H9 (cell line): ENCODE data around the gene ABHD14A. TPM values are rescaled to one million over a fixed set of nuclear protein-coding genes. Genes with fewer than 3 reads are reported as not detected.

Source experiments
- DNase-seq: peaks from one replicate; pipeline ENCODE4 v3.0.0-alpha.2; 2017
- H2AFZ ChIP-seq: one replicate; pipeline ENCODE4 v1.6.1; 2013; ENCODE audit warnings: mild to moderate bottlenecking, low read length, control low read depth, moderate library complexity
- H2AK5ac ChIP-seq: 2 replicates; pipeline ENCODE4 v1.6.1; 2013; ENCODE audit warnings: low read length, control low read depth, mixed read lengths; ENCODE audit not compliant: insufficient read length
- H2BK120ac ChIP-seq: one replicate; pipeline ENCODE4 v1.6.1; 2013; ENCODE audit warnings: low read depth, mild to moderate bottlenecking, low read length, control low read depth, inconsistent platforms; ENCODE audit not compliant: poor library complexity, severe bottlenecking
- H2BK12ac ChIP-seq: 2 replicates; pipeline ENCODE4 v1.6.1; 2013; ENCODE audit warnings: low read length, control low read depth, mixed read lengths, low read depth; ENCODE audit not compliant: insufficient read length
- H2BK15ac ChIP-seq: 2 replicates; pipeline ENCODE4 v1.6.1; 2013; ENCODE audit warnings: low read depth, low read length, control low read depth
- H2BK20ac ChIP-seq: one replicate; pipeline ENCODE4 v1.6.1; 2013; ENCODE audit warnings: low read depth, mild to moderate bottlenecking, low read length, control low read depth, inconsistent platforms; ENCODE audit not compliant: poor library complexity, severe bottlenecking
- H2BK5ac ChIP-seq: 2 replicates; pipeline ENCODE4 v1.6.1; 2013; ENCODE audit warnings: low read length, control low read depth, mixed read lengths; ENCODE audit not compliant: insufficient read length
- H3K14ac ChIP-seq: 2 replicates; pipeline ENCODE4 v1.6.1; 2013; ENCODE audit warnings: low read length, control low read depth; ENCODE audit not compliant: insufficient read depth
- H3K18ac ChIP-seq: 2 replicates; pipeline ENCODE4 v1.6.1; 2013; ENCODE audit warnings: low read depth, mild to moderate bottlenecking, mixed read lengths, low read length, control low read depth; ENCODE audit not compliant: insufficient read length
- H3K23ac ChIP-seq: 2 replicates; pipeline ENCODE4 v1.6.1; 2013; ENCODE audit warnings: low read length, control low read depth, mixed read lengths, low read depth; ENCODE audit not compliant: insufficient read length
- H3K23me2 ChIP-seq: 2 replicates; pipeline ENCODE4 v1.6.1; 2013; ENCODE audit warnings: low read depth, mild to moderate bottlenecking, mixed read lengths, low read length, control low read depth; ENCODE audit not compliant: insufficient read length, poor library complexity, severe bottlenecking
- H3K27ac ChIP-seq: 2 replicates; pipeline ENCODE4 v1.5.1; 2013; ENCODE audit warnings: low read length, control low read depth, mixed read lengths, low read depth; ENCODE audit not compliant: insufficient read length
- H3K27me3 ChIP-seq: 2 replicates; pipeline ENCODE4 v1.6.1; 2013; ENCODE audit warnings: low read length, control low read depth, inconsistent platforms; ENCODE audit not compliant: insufficient read depth
- H3K4ac ChIP-seq: 2 replicates; pipeline ENCODE4 v1.6.1; 2013; ENCODE audit warnings: low read depth, mild to moderate bottlenecking, control low read depth, inconsistent platforms, low read length, moderate library complexity
- H3K4me1 ChIP-seq: 2 replicates; pipeline ENCODE4 v1.6.1; 2013; ENCODE audit warnings: low read length, control low read depth, inconsistent platforms; ENCODE audit not compliant: insufficient read depth
- H3K4me2 ChIP-seq: 2 replicates; pipeline ENCODE4 v1.6.1; 2013; ENCODE audit warnings: low read length, control low read depth, mixed read lengths; ENCODE audit not compliant: insufficient read length, insufficient read depth
- H3K56ac ChIP-seq: 2 replicates; pipeline ENCODE4 v1.6.1; 2013; ENCODE audit warnings: low read depth, mild to moderate bottlenecking, mixed read lengths, low read length, control low read depth; ENCODE audit not compliant: insufficient read length
- H3K79me1 ChIP-seq: 2 replicates; pipeline ENCODE4 v1.6.1; 2013; ENCODE audit warnings: low read depth, mild to moderate bottlenecking, moderate library complexity, low read length, control low read depth, inconsistent platforms; ENCODE audit not compliant: insufficient read depth, poor library complexity, severe bottlenecking
- H3K79me2 ChIP-seq: 2 replicates; pipeline ENCODE4 v1.6.1; 2013; ENCODE audit warnings: low read length, control low read depth, inconsistent platforms; ENCODE audit not compliant: insufficient read depth
- H3K9ac ChIP-seq: 2 replicates; pipeline ENCODE4 v1.6.1; 2013; ENCODE audit warnings: low read length, control low read depth, mixed read lengths; ENCODE audit not compliant: insufficient read length; ENCODE audit errors: extremely low read depth
- H3K9me3 ChIP-seq: one replicate; pipeline ENCODE4 v1.6.1; 2013; ENCODE audit warnings: low read depth, low read length, inconsistent platforms; ENCODE audit not compliant: control insufficient read depth
- H3T11ph ChIP-seq: one replicate; pipeline ENCODE4 v1.6.1; 2013; ENCODE audit warnings: mild to moderate bottlenecking, low read length, control low read depth, inconsistent platforms
- H4K20me1 ChIP-seq: one replicate; pipeline ENCODE4 v1.6.1; 2013; ENCODE audit not compliant: control insufficient read depth, insufficient read length, insufficient read depth
- H4K5ac ChIP-seq: 2 replicates; pipeline ENCODE4 v1.6.1; 2013; ENCODE audit warnings: low read depth, mild to moderate bottlenecking, mixed read lengths, low read length, control low read depth; ENCODE audit not compliant: insufficient read length
- H4K8ac ChIP-seq: replicated peaks from 2 replicates; pipeline ENCODE4 v1.6.1; 2013; ENCODE audit warnings: low read length, control low read depth, mixed read lengths, low read depth; ENCODE audit not compliant: insufficient read length
- H4K91ac ChIP-seq: 2 replicates; pipeline ENCODE4 v1.6.1; 2013; ENCODE audit warnings: low read depth, mild to moderate bottlenecking, moderate library complexity, mixed read lengths, low read length, control low read depth; ENCODE audit not compliant: insufficient read length
- H3K27ac Mint-ChIP-seq, 3 experiments: 2 replicates in 2 of 3; 3 replicates in 1 of 3; pipeline ENCODE4 v1.8.0; 2020 to 2021; ENCODE audit warnings: mixed read lengths in 3 of 3, mild to moderate bottlenecking in 1 of 3, moderate library complexity in 1 of 3
- H3K27me3 Mint-ChIP-seq: 2 replicates; pipeline ENCODE4 v1.8.0; 2021; ENCODE audit warnings: low read depth, mild to moderate bottlenecking, moderate library complexity, mixed read lengths
- H3K36me3 Mint-ChIP-seq, 3 experiments: 2 replicates in 2 of 3; 3 replicates in 1 of 3; pipeline ENCODE4 v1.8.0; 2020 to 2021; ENCODE audit warnings: low read depth in 3 of 3, mixed read lengths in 3 of 3; ENCODE audit not compliant: insufficient read depth in 1 of 3
- H3K4me1 Mint-ChIP-seq, 2 experiments: 2 replicates each; pipeline ENCODE4 v1.8.0; 2020; ENCODE audit warnings: mixed read lengths in 2 of 2
- H3K4me3 Mint-ChIP-seq, 2 experiments: 2 replicates in 1 of 2; 3 replicates in 1 of 2; pipeline ENCODE4 v1.8.0; 2020 to 2021; ENCODE audit warnings: mild to moderate bottlenecking in 2 of 2, mixed read lengths in 2 of 2, moderate library complexity in 1 of 2
- H3K9me3 Mint-ChIP-seq, 2 experiments: 2 replicates in 1 of 2; 3 replicates in 1 of 2; pipeline ENCODE4 v1.8.0; 2020; ENCODE audit warnings: mild to moderate bottlenecking in 2 of 2, mixed read lengths in 2 of 2, moderate library complexity in 1 of 2
- CTCF ChIP-seq: fragments of 200-600 bp; sonication (generic); conservative IDR thresholded peaks from 3 replicates; pipeline ENCODE4 v1.8.0; 2021; ENCODE audit warnings: antibody characterized with exemption, mild to moderate bottlenecking
- WGBS: extraction: QIAGEN DNeasy Blood & Tissue Kit; methylation state at CpG from one replicate; pipeline ENCODE4 v1.1.7; 2013; ENCODE audit warnings: missing lambda C conversion rate, low lambda C conversion rate, mixed read lengths; ENCODE audit not compliant: insufficient read length; ENCODE audit errors: extremely low coverage; 5-methylcytosine and 5-hydroxymethylcytosine counted together
- total RNA-seq: library from RNA; stranded (reverse); gene quantifications from 2 replicates; pipeline ENCODE4 v1.2.1, GENCODE V29; 2021

ABHD14A gene
- total RNA-seq, 1 experiment from 2014 or later = 3.1 TPM

DNA sequence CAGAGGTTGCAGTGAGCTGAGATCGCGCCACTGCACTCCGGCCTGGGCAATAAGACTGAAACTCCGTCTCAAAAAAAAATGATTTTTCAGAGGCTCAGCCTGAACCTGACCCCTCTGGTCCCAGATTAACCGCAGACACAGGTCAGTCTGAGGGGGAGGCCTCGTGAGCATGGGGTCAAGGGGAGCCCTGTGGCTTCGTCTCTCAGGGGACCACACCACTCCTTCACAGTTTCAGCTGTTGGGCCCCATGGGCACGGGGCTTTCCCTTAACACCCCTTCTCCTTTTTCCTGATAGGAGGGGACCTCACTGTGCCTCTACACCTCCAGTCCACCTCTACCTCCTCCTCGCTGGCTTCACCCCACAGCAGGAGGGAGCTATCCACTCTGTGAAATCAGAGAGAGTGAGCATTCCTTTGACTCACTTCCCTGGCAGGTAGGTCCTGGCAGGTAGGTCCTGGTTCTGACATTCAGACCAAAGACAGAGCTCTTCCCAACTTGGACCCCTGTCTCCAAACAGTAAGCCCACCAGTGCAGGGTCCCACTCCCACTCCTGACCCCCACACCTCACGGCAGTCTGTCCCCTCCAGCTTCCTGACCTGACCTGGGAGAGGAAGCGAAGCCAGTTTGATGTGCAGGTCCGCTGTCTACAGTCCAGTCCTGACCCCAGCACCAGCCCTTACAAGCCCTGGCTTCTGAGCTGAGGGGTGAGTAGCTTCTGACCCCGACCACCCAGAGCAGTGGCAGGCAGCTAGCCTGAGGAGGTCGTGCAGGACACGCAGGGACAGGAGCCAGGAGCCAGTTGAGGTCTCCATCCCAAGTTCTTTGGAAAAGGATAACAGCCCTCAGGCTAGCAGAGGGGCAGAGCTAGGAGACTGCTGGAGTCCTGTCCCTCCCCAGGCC lies 42.1 kb upstream of the ABHD14A start:
- no peak overlapping the region for H3K9ac ChIP-seq

More for the DNA sequence above, 42.1 kb upstream of the ABHD14A start:
- Mint-ChIP-seq H3K9me3 (no peaks in the 10 kb centered on the region), H3K36me3 (peaks cover 43 to 66% (median 52%) of the 10 kb centered on the region in 3 experiments; a peak in 6 of 7 replicates), H3K4me3 (no peak overlapping the region), H3K27me3 (no peaks in the 10 kb centered on the region; the same call in 1 of the 2 replicates), H3K27ac (no peak overlapping the region), H3K4me1 (no peaks in the 10 kb centered on the region)
- no peak overlapping the region for H3K4ac ChIP-seq
- H3K4me1 ChIP-seq = no peaks in the 10 kb centered on the region
- no peaks in the 10 kb centered on the region for H3K23me2 ChIP-seq
- no peak overlapping the region for H4K91ac ChIP-seq
- no peak overlapping the region for H4K8ac ChIP-seq
- no peak overlapping the region for H2BK15ac ChIP-seq
- H2BK12ac ChIP-seq = no peak overlapping the region
- H2BK20ac ChIP-seq = no peak overlapping the region
- TF ChIP-seq CTCF = no peak
- no peak overlapping the region for H3K56ac ChIP-seq
- H3T11ph ChIP-seq = no peak overlapping the region
- no peak overlapping the region for H3K18ac ChIP-seq
- H3K27ac ChIP-seq = no peak overlapping the region
- no peaks in the 10 kb centered on the region for H3K79me2 ChIP-seq
- no peak overlapping the region for H3K4me2 ChIP-seq
- H3K9me3 ChIP-seq = no peaks in the 10 kb centered on the region
- no peaks in the 10 kb centered on the region for H3K79me1 ChIP-seq
- H4K20me1 ChIP-seq = no peaks in the 10 kb centered on the region
- no peak for DNase-seq
- H4K5ac ChIP-seq = no peak overlapping the region
- H2BK5ac ChIP-seq = no peak overlapping the region
- H3K27me3 ChIP-seq = no peaks in the 10 kb centered on the region
- WGBS = no CpG with 5 or more reads among the region's 15 CpGs
- no peak overlapping the region for H3K14ac ChIP-seq
- H3K23ac ChIP-seq = no peak overlapping the region
- no peak overlapping the region for H2AFZ ChIP-seq
- H2AK5ac ChIP-seq = no peak overlapping the region
- no peak overlapping the region for H2BK120ac ChIP-seq
